Gastrocnemius medialis (tissue), 4 donors: Measurements from ENCODE around the gene DUSP8. TPM values are rescaled to one million over a fixed set of nuclear protein-coding genes. Genes with fewer than 3 reads are reported as not detected.
"Not testable (repeated sequence)": the region's sequence is repeated elsewhere in the genome, so short reads cannot be mapped to it uniquely, and the experiment has no call there.

Source experiments
- ATAC-seq, 2 donors: fragments of 150-250 bp; one replicate each; pipeline ENCODE4 v1.9.1; 2016
- DNase-seq, 2 donors: peaks; one replicate each; pipeline ENCODE4 v3.0.0-alpha.2; 2019
- H3K27ac ChIP-seq, 4 donors: fragments of 200-600 bp; sonication (generic); 1 replicate in 1 of 4; 2 replicates in 3 of 4; pipeline ENCODE4 v1.5.1; 2016 to 2018; ENCODE audit warnings: mild to moderate bottlenecking in 2 of 4, moderate library complexity in 1 of 4
- H3K27me3 ChIP-seq, 3 donors: fragments of 200-600 bp; sonication (generic) in 2 of 3; 1 replicate in 1 of 3; 2 replicates in 2 of 3; pipeline versions ENCODE4 v1.5.1 to v1.6.0; 2016 to 2019; ENCODE audit warnings: mild to moderate bottlenecking in 1 of 3, moderate library complexity in 1 of 3
- H3K36me3 ChIP-seq, 2 donors: fragments of 200-600 bp; sonication (generic) in 1 of 2; one replicate each; pipeline ENCODE4 v1.5.1; 2017 to 2018
- H3K4me1 ChIP-seq, 2 donors: fragments of 200-600 bp; sonication (generic) in 1 of 2; one replicate each; pipeline ENCODE4 v1.5.1; 2016 to 2017; ENCODE audit warnings: mild to moderate bottlenecking in 2 of 2
- H3K4me3 ChIP-seq, 4 donors: fragments of 200-600 bp; sonication (generic) in 3 of 4; 1 replicate in 1 of 4; 2 replicates in 3 of 4; pipeline ENCODE4 v1.5.1; 2016 to 2019; ENCODE audit warnings: mild to moderate bottlenecking in 2 of 4
- H3K9me3 ChIP-seq, 3 donors: fragments of 200-600 bp; sonication (generic) in 2 of 3; 1 replicate in 1 of 3; 2 replicates in 2 of 3; pipeline ENCODE4 v1.5.1; 2016 to 2019
- CTCF ChIP-seq, 5 experiments: fragments of 450-650 bp in 3 of 5; fragments of 200-600 bp in 2 of 5; sonication (generic) in 2 of 5; IDR thresholded peaks in 4 of 5; conservative IDR thresholded peaks in 1 of 5; 1 replicate in 4 of 5; 2 replicates in 1 of 5; pipeline ENCODE4 v1.5.1; 2016 to 2019; ENCODE audit warnings: antibody characterized with exemption in 5 of 5, mild to moderate bottlenecking in 3 of 5, moderate library complexity in 3 of 5
- POLR2A ChIP-seq, 2 donors: fragments of 450-650 bp; IDR thresholded peaks; one replicate each; pipeline ENCODE4 v1.6.1; 2017; ENCODE audit warnings: antibody characterized with exemption in 2 of 2, mild to moderate bottlenecking in 2 of 2, moderate library complexity in 2 of 2
- in situ Hi-C, 4 donors: fragments of 200-750 bp; cut with MboI; loops; one replicate each; pipeline versions ENCODE4 v1.15.0 to v1.8.0; 2017; ENCODE audit warnings: low sequenced_read_pairs in 4 of 4
- intact Hi-C: fragments of 100-400 bp; cut with DNase I; formaldehyde crosslinking; loops from one replicate; pipeline ENCODE4 v1.15.1; 2023; ENCODE audit warnings: low total_unique reads
- total RNA-seq, 4 donors: library from RNA; depleted of rRNA; stranded (reverse); fragments of >200 nt; gene quantifications; one replicate each; pipeline versions ENCODE4 v1.1.0 to v1.2.3, GENCODE V29; 2016

DUSP8 gene
- total RNA-seq, 4 donors from 2014 or later, result 2.6 to 25.9 (median 6.3) TPM

- TF ChIP-seq CTCF (IDR thresholded peaks at IDR 0.05 in 4 of 5, conservative IDR thresholded peaks at IDR 0.05 in 1 of 5), result no peak
- no peak for TF ChIP-seq POLR2A (IDR thresholded peaks at IDR 0.05)
- intact Hi-C loops (no loop called here), in situ Hi-C loops (no loop called here)
- no peaks in the 10 kb centered on the region for H3K9me3 ChIP-seq
- H3K27me3 ChIP-seq, result no peaks in the 10 kb centered on the region
- DNase-seq (no peak), ATAC-seq (no peak)
- H3K4me1 ChIP-seq, result peaks cover 3 to 7% of the 10 kb centered on the region in 2 donors
- H3K36me3 ChIP-seq, result no peaks in the 10 kb centered on the region
- no peak overlapping the region for H3K4me3 ChIP-seq
- no peak overlapping the region for H3K27ac ChIP-seq
Measured at GRCh38 chr11:1581976-1582375, 9.9 kb upstream of the DUSP8 start.

GRCh38 chr11:1576825-1577224, 4.8 kb upstream of the DUSP8 start:
- no peaks in the 10 kb centered on the region for H3K9me3 ChIP-seq
- H3K36me3 ChIP-seq, result no peaks in the 10 kb centered on the region
- DNase-seq (no peak), ATAC-seq (no peak)
- H3K4me1 ChIP-seq, result peaks cover 5 to 19% of the 10 kb centered on the region in 2 donors
- TF ChIP-seq POLR2A (IDR thresholded peaks at IDR 0.05), result no peak
- no peak for TF ChIP-seq CTCF (IDR thresholded peaks at IDR 0.05 in 4 of 5, conservative IDR thresholded peaks at IDR 0.05 in 1 of 5)
- no peak overlapping the region for H3K4me3 ChIP-seq
- H3K27ac ChIP-seq, result no peak overlapping the region
- H3K27me3 ChIP-seq, result no peaks in the 10 kb centered on the region
- intact Hi-C loops, result no loop called here
- in situ Hi-C loops, result loop anchor here in 1 of 4 donors (5.0 kb wide), 1 partner anchor 40 kb away; no protein-coding TSS in a partner anchor

- in situ Hi-C loops, result loop anchor here in 1 of 4 donors (5.0 kb wide), 1 partner anchor 38 kb away; no protein-coding TSS in a partner anchor
- not testable (repeated sequence) for H3K27ac ChIP-seq, ATAC-seq, H3K9me3 ChIP-seq, DNase-seq, H3K36me3 ChIP-seq, H3K27me3 ChIP-seq, H3K4me3 ChIP-seq
- intact Hi-C loops, result loop anchor here (2.0 kb wide), 1 partner anchor 53 kb away; the partner anchor contains the start of gene KRTAP5-5
- peaks cover 5 to 24% of the 10 kb centered on the region in 2 donors for H3K4me1 ChIP-seq
Measured at GRCh38 chr11:1575756-1576155, 3.7 kb upstream of the DUSP8 start.

GRCh38 chr11:1574933-1575242, 2.8 kb upstream of the DUSP8 start:
- in situ Hi-C loops, result loop anchor here in 1 of 4 donors (5.0 kb wide), 1 partner anchor 38 kb away; no protein-coding TSS in a partner anchor
- no peak for ATAC-seq
- H3K9me3 ChIP-seq, result no peaks in the 10 kb centered on the region
- TF ChIP-seq CTCF (IDR thresholded peaks at IDR 0.05 in 4 of 5, conservative IDR thresholded peaks at IDR 0.05 in 1 of 5) (no peak), POLR2A (IDR thresholded peaks at IDR 0.05) (no peak)
- DNase-seq, result no peak
- H3K4me1 ChIP-seq, result peaks cover 5 to 33% of the 10 kb centered on the region in 2 donors
- H3K27me3 ChIP-seq, result no peaks in the 10 kb centered on the region
- H3K4me3 ChIP-seq, result no peak overlapping the region
- H3K36me3 ChIP-seq, result no peaks in the 10 kb centered on the region
- intact Hi-C loops, result loop anchor here (1.0 to 5.0 kb wide), 3 partner anchors 29 to 263 kb away; partner anchors contain the start of gene KRTAP5-5
- H3K27ac ChIP-seq, result no peak overlapping the region

GRCh38 chr11:1574238-1574932, 2.3 kb upstream of the DUSP8 start:
- Histone ChIP-seq H3K36me3 (no peaks in the 10 kb centered on the region), H3K27me3 (no peaks in the 10 kb centered on the region), H3K27ac (peak overlapping the region; percentile 84 to 89 (median 87)), H3K4me1 (peaks cover 5 to 35% of the 10 kb centered on the region in 2 donors), H3K4me3 (peak overlapping the region; percentile 43 to 67 (median 57)), H3K9me3 (no peaks in the 10 kb centered on the region)
- in situ Hi-C loops (no loop called here), intact Hi-C loops (loop anchor here (1.0 to 5.0 kb wide), 3 partner anchors 28 to 262 kb away; partner anchors contain the start of gene KRTAP5-5)
- DNase-seq, result peak in 1 of 2 donors; percentile 61
- TF ChIP-seq POLR2A (IDR thresholded peaks at IDR 0.05) (no peak), CTCF (IDR thresholded peaks at IDR 0.05 in 4 of 5, conservative IDR thresholded peaks at IDR 0.05 in 1 of 5) (peak; percentile 72 to 99 (median 98))
- peak; percentile 39 to 50 for ATAC-seq
